ENCODE results near the gene BCKDHA. TPM values are rescaled to one million over a fixed set of nuclear protein-coding genes. Genes with fewer than 3 reads are reported as not detected.

Gene BCKDHA
- total RNA-seq, 4 donors from 2014 or later = 18.2 to 36.7 (median 21.6) TPM

GRCh38 chr19:41413947-41414346, 16.3 kb downstream of the BCKDHA start:
- TF ChIP-seq CTCF (IDR thresholded peaks at IDR 0.05) (no peak), POLR2A (IDR thresholded peaks at IDR 0.05) (no peak)
- Histone ChIP-seq H3K9me3 (no peaks in the 10 kb centered on the region), H3K27me3 (no peaks in the 10 kb centered on the region), H3K4me3 (no peak overlapping the region), H3K27ac (no peak overlapping the region), H3K36me3 (no peaks in the 10 kb centered on the region), H3K4me1 (no peaks in the 10 kb centered on the region)
- intact Hi-C loops (cut with DNase I; ENCODE audit: low total_unique reads) = no loop called here
- no peak for DNase-seq

GRCh38 chr19:41414461-41414860, 16.8 kb downstream of the BCKDHA start:
- DNase-seq = no peak
- intact Hi-C loops (cut with DNase I; ENCODE audit: low total_unique reads) = no loop called here
- Histone ChIP-seq H3K27ac (no peak overlapping the region), H3K27me3 (no peaks in the 10 kb centered on the region), H3K4me1 (no peaks in the 10 kb centered on the region), H3K36me3 (no peaks in the 10 kb centered on the region), H3K9me3 (no peaks in the 10 kb centered on the region), H3K4me3 (no peak overlapping the region)
- TF ChIP-seq POLR2A (IDR thresholded peaks at IDR 0.05) (no peak), CTCF (IDR thresholded peaks at IDR 0.05) (no peak)

GRCh38 chr19:41415154-41415571, 17.5 kb downstream of the BCKDHA start:
- no peaks in the 10 kb centered on the region for H3K36me3 ChIP-seq
- DNase-seq = no peak
- no peaks in the 10 kb centered on the region for H3K27me3 ChIP-seq
- no peaks in the 10 kb centered on the region for H3K4me1 ChIP-seq
- H3K27ac ChIP-seq = no peak overlapping the region
- intact Hi-C loops (cut with DNase I; ENCODE audit: low total_unique reads) = no loop called here
- H3K4me3 ChIP-seq = no peak overlapping the region
- H3K9me3 ChIP-seq = no peaks in the 10 kb centered on the region
- TF ChIP-seq POLR2A (IDR thresholded peaks at IDR 0.05) (no peak), CTCF (IDR thresholded peaks at IDR 0.05) (no peak)

- H3K36me3 ChIP-seq = no peaks in the 10 kb centered on the region
- TF ChIP-seq CTCF (IDR thresholded peaks at IDR 0.05) (no peak), POLR2A (IDR thresholded peaks at IDR 0.05) (no peak)
- H3K27ac ChIP-seq = no peak overlapping the region
- H3K9me3 ChIP-seq = no peaks in the 10 kb centered on the region
- no peak overlapping the region for H3K4me3 ChIP-seq
- no peak for DNase-seq
- intact Hi-C loops (cut with DNase I; ENCODE audit: low total_unique reads) = no loop called here
- no peaks in the 10 kb centered on the region for H3K4me1 ChIP-seq
- no peaks in the 10 kb centered on the region for H3K27me3 ChIP-seq
Measured at GRCh38 chr19:41416194-41416674, 18.6 kb downstream of the BCKDHA start.

- no peak for TF ChIP-seq CTCF (IDR thresholded peaks at IDR 0.05)
- no peak for TF ChIP-seq POLR2A (IDR thresholded peaks at IDR 0.05)
- no peak for DNase-seq
- intact Hi-C loops (cut with DNase I; ENCODE audit: low total_unique reads) = no loop called here
- H3K36me3 ChIP-seq = no peaks in the 10 kb centered on the region
- H3K4me1 ChIP-seq = no peaks in the 10 kb centered on the region
- H3K4me3 ChIP-seq = no peak overlapping the region
- H3K27me3 ChIP-seq = no peaks in the 10 kb centered on the region
- H3K9me3 ChIP-seq = no peaks in the 10 kb centered on the region
- no peak overlapping the region for H3K27ac ChIP-seq
Measured at GRCh38 chr19:41420101-41420880, 22.7 kb downstream of the BCKDHA start.
